ENCODE measurements around the gene SIGMAR1. TPM values are rescaled to one million over a fixed set of nuclear protein-coding genes. Genes with fewer than 3 reads are reported as not detected.
A peak's percentile ranks its signal among the peaks of the same experiment; 100 is the strongest.

Gene SIGMAR1
- total RNA-seq, 2 donors from 2014 or later, result 49.6 to 114 TPM

GRCh38 chr9:34662526-34663302 is 25.1 kb upstream of the SIGMAR1 start, which contains the start of gene CCL27:
Gene CCL27 (minus strand): TSS chr9:34662657. CDS start chr9:34662633, 24 bp downstream.
- no peak for DNase-seq
- H3K27me3 ChIP-seq, result no peaks in the 10 kb centered on the region
- H3K9ac ChIP-seq (ENCODE audit: low read depth in 2 of 2, low read length in 2 of 2), result no peak within 1 kb of the TSS
- H3K4me3 ChIP-seq, result no peak within 1 kb of the TSS
- no peak within 1 kb of the TSS for H3K27ac ChIP-seq
- intact Hi-C loops (cut with DNase I), result no loop called here
- no peaks in the 10 kb centered on the region for H3K36me3 ChIP-seq
- H3K4me1 ChIP-seq, result no peaks in the 10 kb centered on the region
- no peaks in the 10 kb centered on the region for H3K9me3 ChIP-seq
- TF ChIP-seq CTCF (IDR thresholded peaks at IDR 0.05), result no peak

DNA sequence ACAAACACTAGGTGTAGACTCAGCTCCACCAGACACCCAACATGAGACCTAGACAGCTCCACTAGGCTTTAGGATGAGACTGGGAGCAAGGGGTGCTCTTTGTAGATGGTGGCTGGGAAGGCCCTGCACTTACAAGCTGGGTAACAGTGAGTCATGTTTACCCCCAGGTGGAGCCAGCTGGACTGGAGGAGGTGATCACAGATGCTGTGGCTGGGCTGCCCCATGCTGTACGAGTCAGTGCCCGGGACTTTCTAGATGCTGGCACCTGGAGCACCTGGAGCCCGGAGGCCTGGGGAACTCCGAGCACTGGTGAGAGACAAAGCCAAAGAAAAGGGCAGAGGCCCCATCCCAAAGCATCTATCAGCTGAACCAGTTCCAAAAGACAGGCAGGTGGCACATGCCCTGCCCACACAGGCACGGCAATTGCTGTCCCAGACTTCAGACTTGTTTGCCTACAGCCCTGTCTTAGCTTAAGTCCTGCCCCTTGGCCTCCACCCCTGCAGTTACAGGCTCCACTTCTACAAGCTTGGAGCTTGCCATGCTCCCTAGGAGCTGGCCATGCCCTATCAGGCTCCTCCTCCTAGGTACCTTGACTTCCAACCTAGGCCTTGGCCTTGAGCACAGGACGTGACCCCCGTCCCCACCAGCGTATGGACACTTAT is 22.1 kb upstream of the SIGMAR1 start:
- H3K27me3 ChIP-seq, result no peaks in the 10 kb centered on the region
- no peaks in the 10 kb centered on the region for H3K9me3 ChIP-seq
- no peak overlapping the region for H3K4me3 ChIP-seq
- TF ChIP-seq CTCF (IDR thresholded peaks at IDR 0.05), result no peak
- H3K27ac ChIP-seq, result no peak overlapping the region
- no peaks in the 10 kb centered on the region for H3K36me3 ChIP-seq
- peak; percentile 64 for DNase-seq
- no peak overlapping the region for H3K9ac ChIP-seq (ENCODE audit: low read depth in 2 of 2, low read length in 2 of 2)
- no peaks in the 10 kb centered on the region for H3K4me1 ChIP-seq
- intact Hi-C loops (cut with DNase I), result no loop called here

DNA sequence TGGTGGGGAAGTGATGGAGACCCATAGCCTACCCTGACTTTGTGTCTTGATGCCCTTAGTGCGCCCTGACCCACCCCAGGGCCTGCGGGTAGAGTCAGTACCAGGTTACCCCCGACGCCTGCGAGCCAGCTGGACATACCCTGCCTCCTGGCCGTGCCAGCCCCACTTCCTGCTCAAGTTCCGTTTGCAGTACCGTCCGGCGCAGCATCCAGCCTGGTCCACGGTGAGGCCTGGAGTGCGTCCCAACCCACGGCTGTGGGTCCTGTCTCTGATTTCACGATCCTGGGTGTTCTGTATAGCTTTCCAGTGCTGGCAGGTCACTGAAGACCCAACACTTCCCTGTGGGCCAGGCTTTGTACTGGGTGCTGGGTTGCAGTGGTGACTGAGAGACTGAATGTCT is 20.9 kb upstream of the SIGMAR1 start:
- no peak for TF ChIP-seq CTCF (IDR thresholded peaks at IDR 0.05)
- H3K36me3 ChIP-seq, result no peaks in the 10 kb centered on the region

DNA sequence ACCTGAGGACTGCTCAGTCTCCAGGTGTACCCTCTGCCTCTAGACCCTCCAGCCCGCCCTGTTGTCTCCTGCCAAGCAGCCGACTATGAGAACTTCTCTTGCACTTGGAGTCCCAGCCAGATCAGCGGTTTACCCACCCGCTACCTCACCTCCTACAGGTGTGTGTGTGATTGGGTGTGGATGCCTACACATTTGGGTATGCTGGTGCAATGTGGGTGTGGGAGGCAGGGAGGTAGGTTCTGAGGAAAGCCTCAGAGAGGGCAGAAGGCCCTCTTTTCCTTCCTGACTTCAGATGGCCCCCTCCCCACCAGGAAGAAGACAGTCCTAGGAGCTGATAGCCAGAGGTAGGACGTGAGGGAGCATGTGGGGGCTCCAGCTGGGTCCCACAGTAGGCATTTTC is 19.4 kb upstream of the SIGMAR1 start:
- intact Hi-C loops (cut with DNase I), result no loop called here
- Histone ChIP-seq H3K9me3 (no peaks in the 10 kb centered on the region), H3K9ac (ENCODE audit: low read depth in 2 of 2, low read length in 2 of 2) (no peak overlapping the region), H3K4me1 (peaks cover 5% of the 10 kb centered on the region), H3K4me3 (no peak overlapping the region), H3K36me3 (no peaks in the 10 kb centered on the region), H3K27ac (no peak overlapping the region), H3K27me3 (no peaks in the 10 kb centered on the region)
- no peak for DNase-seq
- TF ChIP-seq CTCF (IDR thresholded peaks at IDR 0.05), result no peak

More for the DNA sequence above, 20.9 kb upstream of the SIGMAR1 start:
- Histone ChIP-seq H3K27ac (no peak overlapping the region), H3K4me3 (no peak overlapping the region), H3K9ac (ENCODE audit: low read depth in 2 of 2, low read length in 2 of 2) (no peak overlapping the region), H3K4me1 (no peaks in the 10 kb centered on the region), H3K27me3 (no peaks in the 10 kb centered on the region), H3K9me3 (no peaks in the 10 kb centered on the region)
- no peak for DNase-seq
- intact Hi-C loops (cut with DNase I), result no loop called here

DNA sequence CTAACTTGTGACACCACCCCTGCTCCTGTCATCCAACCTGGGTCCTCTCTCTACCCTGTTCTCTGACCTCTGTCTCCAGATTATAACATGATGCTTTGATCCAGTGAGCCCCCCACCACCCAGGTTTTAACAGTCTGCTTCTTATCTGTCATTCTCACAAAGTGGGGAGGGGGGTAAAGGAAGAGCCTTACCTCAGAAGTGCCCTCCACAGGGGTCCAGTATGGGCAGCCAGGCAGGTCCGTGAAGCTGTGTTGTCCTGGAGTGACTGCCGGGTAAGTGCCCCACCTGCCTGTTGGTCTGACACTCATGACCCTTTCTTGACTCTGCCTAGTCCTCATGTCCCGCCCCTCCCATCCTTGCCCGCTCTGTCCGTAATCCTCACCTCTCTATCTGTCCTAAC is 17.8 kb upstream of the SIGMAR1 start:
- H3K36me3 ChIP-seq, result no peaks in the 10 kb centered on the region
- no peaks in the 10 kb centered on the region for H3K9me3 ChIP-seq
- no peak for TF ChIP-seq CTCF (IDR thresholded peaks at IDR 0.05)
- H3K27me3 ChIP-seq, result no peaks in the 10 kb centered on the region
- H3K9ac ChIP-seq (ENCODE audit: low read depth in 2 of 2, low read length in 2 of 2), result no peak overlapping the region
- no peak for DNase-seq
- peaks cover 9% of the 10 kb centered on the region for H3K4me1 ChIP-seq
- intact Hi-C loops (cut with DNase I), result no loop called here
- H3K27ac ChIP-seq, result no peak overlapping the region
- H3K4me3 ChIP-seq, result no peak overlapping the region
